SW 1271 (cell line): ENCODE measurements around the gene TUBA4B.
A peak's percentile ranks its signal among the peaks of the same experiment; 100 is the strongest.
"Not testable (repeated sequence)": the region's sequence is repeated elsewhere in the genome, so short reads cannot be mapped to it uniquely, and the experiment has no call there.

Source experiments
- DNase-seq, 2 experiments: peaks; one replicate each; lab custom pipeline; 2025; lab: John Stamatoyannopoulos, UW

Gene TUBA4B

GRCh38 chr2:219248845-219249202 is 4.2 kb upstream of the TUBA4B start:
- DNase-seq: no peak

DNA sequence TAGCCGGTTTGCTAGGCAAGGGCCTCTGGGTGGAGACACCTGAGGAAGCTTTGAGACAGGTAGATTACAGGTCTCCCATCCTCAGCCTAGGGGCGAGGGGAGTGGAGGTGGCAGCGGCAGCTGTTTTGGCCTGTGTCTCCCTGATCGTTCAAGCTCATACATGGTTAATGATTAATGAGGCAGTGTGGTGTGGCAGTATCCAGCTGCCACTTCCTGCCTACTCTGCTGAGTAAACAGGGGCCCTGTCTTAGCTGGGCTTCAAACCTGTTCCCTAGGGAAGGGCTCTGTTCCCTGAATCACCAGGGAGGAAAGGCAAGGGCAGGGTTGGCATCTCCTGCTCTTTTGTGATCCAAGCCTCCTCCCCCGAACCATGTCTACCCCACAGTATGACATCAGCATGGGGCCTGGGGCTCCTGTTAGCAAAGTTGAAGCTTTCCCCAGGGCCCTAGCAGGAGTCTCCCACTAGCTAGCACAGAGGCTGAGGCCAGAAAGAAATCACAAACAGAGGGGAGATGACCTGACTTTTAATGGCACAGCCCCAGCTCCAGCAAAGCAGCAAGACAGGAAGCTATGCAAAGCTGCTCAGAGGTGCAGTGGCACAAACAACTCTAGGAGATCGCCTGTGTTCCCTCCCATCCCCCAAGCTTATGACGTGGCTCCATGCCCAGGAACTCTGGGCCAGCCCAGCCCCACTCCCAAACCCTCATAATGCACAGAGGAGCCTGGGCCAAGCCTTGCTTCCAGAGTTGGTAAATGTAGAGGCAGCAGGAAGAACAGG is 3.7 kb upstream of the TUBA4B start:
- peak in 1 of 2 experiments; percentile 12 for DNase-seq

DNA sequence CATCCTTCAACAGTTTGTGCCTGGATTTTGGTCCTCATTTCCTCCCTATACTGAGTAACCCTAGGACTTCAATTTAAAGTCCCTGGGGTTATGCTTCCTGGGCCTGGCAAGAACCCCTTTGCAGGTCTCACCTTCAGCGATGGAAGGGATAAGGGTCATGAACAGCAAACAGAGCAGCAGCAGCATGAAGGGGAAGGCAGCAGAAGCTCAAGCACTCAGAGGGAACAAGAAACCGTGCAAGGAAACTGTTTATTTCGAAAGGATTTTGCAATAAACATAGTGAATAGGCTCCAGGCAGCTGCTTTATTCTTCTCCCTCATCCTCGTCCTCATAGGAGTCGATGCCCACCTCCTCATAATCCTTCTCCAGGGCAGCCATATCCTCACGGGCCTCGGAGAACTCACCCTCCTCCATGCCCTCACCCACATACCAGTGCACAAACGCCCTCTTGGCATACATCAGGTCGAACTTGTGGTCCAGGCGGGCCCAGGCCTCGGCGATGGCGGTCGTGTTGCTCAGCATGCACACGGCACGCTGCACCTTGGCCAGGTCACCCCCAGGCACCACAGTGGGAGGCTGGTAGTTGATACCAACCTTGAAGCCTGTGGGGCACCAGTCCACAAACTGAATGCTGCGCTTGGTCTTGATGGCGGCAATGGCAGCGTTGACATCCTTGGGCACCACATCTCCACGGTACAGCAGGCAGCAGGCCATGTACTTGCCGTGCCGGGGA is 2.8 kb upstream of the TUBA4B start:
- no peak for DNase-seq

- no peak for DNase-seq
Measured at GRCh38 chr2:219251656-219252055, 1.4 kb upstream of the TUBA4B start.

DNA sequence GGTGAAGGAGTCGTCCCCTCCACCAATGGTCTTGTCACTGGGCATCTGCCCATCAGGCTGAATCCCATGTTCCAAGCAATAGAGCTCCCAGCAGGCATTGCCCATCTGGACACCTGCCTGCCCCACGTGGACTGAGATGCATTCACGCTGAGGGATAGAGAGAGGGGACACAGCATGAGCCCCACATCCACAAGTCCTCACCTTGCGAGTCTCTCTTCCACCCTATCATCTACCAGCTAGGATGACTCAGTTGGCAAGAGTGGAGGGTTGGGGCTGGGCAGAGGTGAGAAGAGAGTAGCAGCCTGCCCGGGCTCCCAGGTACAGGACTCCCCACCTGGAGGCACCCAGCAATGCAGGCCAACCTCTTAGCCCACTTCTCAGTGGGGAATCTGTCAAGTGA is 959 bp upstream of the TUBA4B start:
- no peak for DNase-seq

GRCh38 chr2:219252570-219252899 is 508 bp upstream of the TUBA4B start:
- DNase-seq: no peak

DNA sequence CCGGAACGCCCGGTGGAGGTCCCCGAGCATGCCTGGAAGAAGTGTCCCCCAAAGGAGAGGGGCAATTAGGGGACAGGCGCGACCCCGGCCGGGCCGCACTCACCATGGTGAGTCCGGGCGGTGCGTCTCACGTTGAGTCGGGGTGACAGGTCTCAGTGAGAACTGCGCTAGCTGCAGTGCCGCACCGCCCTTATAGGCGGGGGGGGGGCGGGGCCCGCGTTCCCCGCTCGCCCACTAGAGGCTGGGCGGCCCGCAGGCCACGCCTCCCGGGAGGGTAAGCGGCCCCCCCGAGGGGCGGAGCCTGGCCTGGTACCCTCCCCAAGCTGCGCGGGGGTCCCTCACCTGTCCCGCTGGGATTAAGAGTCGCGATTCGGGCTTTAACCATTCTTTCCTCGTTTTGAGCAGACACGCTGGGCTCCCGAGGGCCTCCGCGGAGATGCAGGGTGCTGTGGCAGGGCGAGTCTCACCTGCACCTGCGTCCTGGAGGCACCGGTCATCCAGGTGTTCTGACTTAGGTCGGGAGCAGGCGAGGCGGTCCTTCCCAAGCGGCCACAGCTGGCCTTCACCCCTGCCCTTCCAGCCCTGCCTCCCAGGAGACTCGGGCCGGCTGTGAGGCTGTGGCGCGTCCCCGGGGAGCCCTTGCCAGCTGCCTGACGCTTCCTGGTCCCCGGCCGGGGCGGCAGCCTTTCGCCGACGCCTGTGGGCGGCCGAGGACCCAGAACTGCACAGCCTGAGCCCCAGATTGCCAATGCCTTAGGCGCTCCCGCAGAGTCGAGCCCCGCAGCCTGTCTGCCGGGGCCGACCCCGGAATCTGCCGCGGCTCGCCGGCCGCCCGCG is 928 bp downstream of the TUBA4B start, which contains the start of gene TUBA4A:
Gene TUBA4A (minus strand): TSS at position 166 of the 837 bp plus-strand sequence. CDS start 60 bp downstream, at position 106.
- DNase-seq: peak; percentile 11 to 59

- no peak for DNase-seq
Measured at GRCh38 chr2:219254590-219255201, 1.7 kb downstream of the TUBA4B start.

- DNase-seq: not testable (repeated sequence)
Measured at GRCh38 chr2:219258942-219259341, 5.9 kb downstream of the TUBA4B start.

DNA sequence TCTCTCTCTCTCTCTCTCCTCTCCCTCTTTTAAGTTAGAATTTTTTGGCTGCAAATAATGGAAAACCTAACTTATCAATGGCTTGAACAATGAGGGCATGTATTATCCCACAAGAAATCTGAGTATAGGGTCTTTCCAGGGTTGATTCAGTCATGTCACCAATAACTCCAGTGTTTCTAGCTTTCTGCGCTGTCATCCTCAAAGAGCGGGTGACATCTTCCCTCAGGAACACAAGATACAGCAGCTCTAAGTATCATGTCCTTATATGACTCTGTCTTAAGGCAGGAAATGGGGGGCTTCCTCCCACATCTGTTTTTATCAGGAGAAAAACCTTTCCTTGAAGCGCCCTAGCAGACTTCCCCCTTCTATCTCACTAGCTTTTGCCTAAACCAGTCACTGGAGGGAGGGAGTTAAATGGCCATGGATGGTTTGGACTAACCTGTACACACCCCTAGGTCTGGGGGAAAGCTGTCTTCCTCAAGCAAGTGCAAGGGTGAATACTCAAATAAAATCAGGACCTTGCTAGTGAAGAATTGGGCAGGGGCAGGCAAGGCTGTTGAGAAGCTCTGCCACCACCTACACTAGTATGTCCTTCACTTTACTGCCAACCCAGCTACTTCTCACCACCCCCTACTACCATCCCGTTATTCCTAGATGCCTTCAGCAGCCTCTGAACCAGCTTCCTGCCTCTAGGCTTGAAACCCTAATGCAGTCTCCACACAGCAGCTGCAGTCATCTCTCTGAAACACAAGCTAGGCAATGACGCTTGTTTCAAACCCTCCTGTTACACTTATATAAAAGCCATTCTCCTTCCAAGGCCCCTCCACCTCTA is 8.2 kb downstream of the TUBA4B start:
- no peak for DNase-seq

DNA sequence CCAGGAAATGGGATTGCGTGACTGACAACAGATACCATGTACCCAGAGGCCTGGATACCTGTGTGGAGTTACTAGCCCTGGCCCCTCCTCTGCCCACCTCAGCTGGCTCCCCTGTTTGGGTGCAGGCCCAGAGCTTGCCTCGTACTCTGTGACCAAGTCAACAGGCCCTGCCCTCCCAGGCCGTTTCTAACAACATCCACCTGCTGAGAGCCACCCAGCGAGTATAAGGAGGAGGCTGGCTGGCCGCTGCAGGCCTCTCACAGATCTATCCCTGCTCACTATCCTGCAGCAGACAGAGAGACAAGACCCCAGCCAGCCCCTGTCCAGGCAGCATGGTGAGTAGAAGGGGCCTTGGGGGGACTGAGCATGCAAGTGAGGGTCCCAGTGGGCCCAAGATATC is 13.2 kb downstream of the TUBA4B start:
- DNase-seq: no peak

GRCh38 chr2:219266886-219267285 is 13.8 kb downstream of the TUBA4B start:
- DNase-seq: no peak

DNA sequence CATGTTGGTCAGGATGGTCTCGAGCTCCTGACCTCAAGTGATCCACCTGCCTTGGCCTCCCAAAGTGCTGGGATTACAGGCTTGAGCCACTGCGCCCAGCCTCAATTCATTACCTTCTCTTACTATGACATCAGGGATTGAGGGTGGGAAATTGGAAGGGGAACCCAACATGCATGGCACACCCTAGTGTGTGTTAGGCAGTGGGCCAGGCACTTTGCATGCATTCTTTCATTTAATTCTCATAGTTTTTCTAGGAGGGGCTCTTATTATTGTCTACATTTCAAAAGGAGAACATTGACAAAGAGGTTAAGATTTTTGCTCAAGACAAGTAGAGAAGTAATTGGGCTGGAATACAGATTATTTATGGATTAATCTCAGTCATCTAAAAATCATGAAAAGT is 15.3 kb downstream of the TUBA4B start:
- no peak for DNase-seq

- no peak for DNase-seq
Measured at GRCh38 chr2:219269362-219270054, 16.5 kb downstream of the TUBA4B start.

DNA sequence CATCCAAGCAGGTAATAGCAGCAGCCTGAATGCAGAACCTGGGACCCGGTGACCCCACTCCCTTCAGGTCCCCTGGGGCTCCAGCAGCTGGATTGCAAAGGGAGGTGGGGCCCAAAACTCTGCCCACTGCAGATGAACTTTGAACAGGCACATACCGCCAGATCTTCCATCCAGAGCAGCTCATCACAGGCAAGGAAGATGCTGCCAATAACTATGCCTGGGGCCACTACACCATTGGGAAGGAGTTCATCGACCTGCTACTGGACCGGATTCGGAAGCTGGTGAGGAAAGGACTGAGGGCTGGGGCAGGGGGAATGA is 17.0 kb downstream of the TUBA4B start:
- DNase-seq: no peak

DNA sequence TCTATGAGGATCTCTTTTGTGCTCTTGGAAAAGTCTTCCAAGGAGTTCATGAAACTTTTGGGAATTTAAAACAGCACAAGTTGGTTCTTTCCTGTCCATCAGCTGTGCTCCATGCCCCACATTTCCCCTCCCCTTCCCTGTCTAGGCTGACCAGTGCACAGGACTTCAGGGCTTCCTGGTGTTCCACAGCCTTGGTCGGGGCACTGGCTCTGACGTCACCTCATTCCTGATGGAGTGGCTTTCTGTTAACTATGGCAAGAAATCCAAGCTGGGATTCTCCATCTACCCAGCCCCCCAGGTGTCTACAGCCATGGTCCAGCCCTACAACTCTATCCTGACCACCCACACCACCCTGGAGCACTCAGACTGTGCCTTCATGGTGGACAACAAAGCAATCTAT is 18.0 kb downstream of the TUBA4B start:
- no peak for DNase-seq

DNA sequence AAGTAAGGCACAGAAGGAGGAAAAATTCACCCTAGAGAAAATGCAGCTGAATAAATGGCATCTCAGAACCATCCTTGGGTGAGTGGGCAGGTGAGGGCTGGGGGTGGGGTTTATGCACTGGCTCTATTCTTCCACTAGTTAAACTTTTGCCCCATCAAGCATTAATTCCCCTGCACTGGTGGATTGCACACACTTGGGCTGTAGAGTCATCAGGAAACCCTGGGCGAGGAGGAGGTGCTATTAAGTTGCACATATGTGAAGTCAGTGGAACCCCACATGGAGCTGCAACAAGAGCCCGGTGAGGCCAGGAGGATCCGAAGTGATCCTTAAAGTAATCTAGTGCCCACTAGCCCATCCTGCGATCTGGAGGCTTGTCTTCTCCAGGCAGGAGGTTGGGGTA is 19.3 kb downstream of the TUBA4B start:
- DNase-seq: no peak

DNA sequence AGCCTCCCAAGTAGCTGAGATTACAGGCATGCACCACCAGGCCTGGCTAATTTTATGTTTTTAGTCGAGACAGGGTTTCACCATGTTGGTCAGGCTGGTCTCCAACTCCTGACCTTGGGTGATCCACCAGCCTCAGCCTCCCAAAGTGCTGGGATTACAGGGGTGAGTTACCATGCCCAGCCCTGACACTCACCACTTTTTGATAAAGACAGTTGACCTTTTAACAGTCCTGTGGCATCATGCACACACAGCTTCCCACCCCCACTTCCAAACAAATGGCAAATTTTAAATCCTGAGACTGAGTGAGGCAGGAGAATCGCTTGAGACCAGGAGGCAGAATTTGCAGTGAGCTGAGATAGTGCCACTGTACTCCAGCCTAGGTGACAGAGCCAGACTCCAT is 20.0 kb downstream of the TUBA4B start:
- no peak for DNase-seq

DNA sequence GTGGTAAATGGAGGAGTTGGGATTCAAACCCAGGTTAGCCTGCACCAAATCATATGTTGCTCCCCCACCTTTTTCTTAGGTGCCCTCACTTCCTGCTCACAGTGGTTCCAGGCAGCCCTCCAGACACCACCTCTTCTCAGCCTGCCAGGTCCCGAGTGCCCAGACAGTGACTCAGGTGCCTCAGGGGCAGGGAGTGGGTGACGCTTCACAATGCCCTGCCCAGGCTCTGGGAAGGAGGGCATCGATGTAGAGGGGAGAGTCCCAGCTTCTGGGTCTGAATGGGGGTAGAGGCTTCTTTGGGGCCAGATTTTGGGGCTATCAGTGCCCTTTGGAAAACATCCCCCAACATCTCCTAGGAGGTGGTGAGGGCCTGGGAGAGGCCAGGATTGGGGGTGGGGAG is 20.9 kb downstream of the TUBA4B start:
- peak; percentile 58 to 66 for DNase-seq

GRCh38 chr2:219274361-219274921 is 21.4 kb downstream of the TUBA4B start:
- peak; percentile 33 to 80 for DNase-seq
